HFFc6 (cell line): Measurements from ENCODE around the gene CXCR5. TPM values are rescaled to one million over a fixed set of nuclear protein-coding genes. Genes with fewer than 3 reads are reported as not detected.
A peak's percentile ranks its signal among the peaks of the same experiment; 100 is the strongest.

ENCODE experiments used
- DNase-seq: peaks from one replicate; pipeline ENCODE4 v3.0.0-alpha.2; 2018
- H3K27ac Mint-ChIP-seq: 2 replicates; pipeline ENCODE4 v1.8.0; 2020; ENCODE audit warnings: mild to moderate bottlenecking, mixed read lengths
- H3K27me3 Mint-ChIP-seq: 2 replicates; pipeline ENCODE4 v1.8.0; 2021; ENCODE audit warnings: mild to moderate bottlenecking, moderate library complexity, mixed read lengths; ENCODE audit not compliant: insufficient read depth
- H3K36me3 Mint-ChIP-seq: 2 replicates; pipeline ENCODE4 v1.8.0; 2021; ENCODE audit warnings: low read depth, mixed read lengths
- H3K4me1 Mint-ChIP-seq: 2 replicates; pipeline ENCODE4 v1.8.0; 2020; ENCODE audit warnings: low read depth, mixed read lengths
- H3K4me3 Mint-ChIP-seq: 2 replicates; pipeline ENCODE4 v1.8.0; 2020; ENCODE audit warnings: mild to moderate bottlenecking, moderate library complexity, mixed read lengths
- H3K9me3 Mint-ChIP-seq: 2 replicates; pipeline ENCODE4 v1.8.0; 2020; ENCODE audit warnings: mild to moderate bottlenecking, mixed read lengths
- CTCF ChIP-seq: fragments of 200-600 bp; sonication (generic); IDR thresholded peaks from 2 replicates; pipeline ENCODE4 v1.5.0; 2021; ENCODE audit warnings: antibody characterized with exemption, mild to moderate bottlenecking
- total RNA-seq, 6 experiments: library from RNA; stranded (reverse); fragmentation: NEBNext Ultra II Directional; extraction: Animal tissue kit (Norgen Biotek cat#: 25700); gene quantifications; 2 replicates in 1 of 6; 3 replicates in 5 of 6; pipeline ENCODE4 v1.2.3, GENCODE V29; 2021

CXCR5 gene
- total RNA-seq, 6 experiments from 2014 or later = 0.06 TPM; not detected in 5

GRCh38 chr11:118895093-118896039 lies 11.7 kb downstream of the CXCR5 start:
- Mint-ChIP-seq H3K36me3 (peaks cover 24% of the 10 kb centered on the region), H3K4me3 (no peak overlapping the region), H3K27me3 (peaks cover 24% of the 10 kb centered on the region)

GRCh38 chr11:118896472-118896913 lies 12.8 kb downstream of the CXCR5 start:
- 0 out of 2 replicates have a peak overlapping the region, but pooled peaks have one; percentile 53 for H3K27ac Mint-ChIP-seq
- no peak for DNase-seq
- H3K9me3 Mint-ChIP-seq = peaks cover 6% of the 10 kb centered on the region; the same call in 1 of the 2 replicates
- peaks cover 28% of the 10 kb centered on the region for H3K36me3 Mint-ChIP-seq
- H3K27me3 Mint-ChIP-seq = peaks cover 28% of the 10 kb centered on the region
- H3K4me1 Mint-ChIP-seq = no peaks in the 10 kb centered on the region
- no peak for TF ChIP-seq CTCF
- H3K4me3 Mint-ChIP-seq = no peak overlapping the region

More at GRCh38 chr11:118895093-118896039, 11.7 kb downstream of the CXCR5 start:
- peak overlapping the region; percentile 60 for H3K27ac Mint-ChIP-seq
- no peak for TF ChIP-seq CTCF
- H3K4me1 Mint-ChIP-seq = peaks cover 7% of the 10 kb centered on the region
- DNase-seq = no peak
- peaks cover 6% of the 10 kb centered on the region; the same call in 1 of the 2 replicates for H3K9me3 Mint-ChIP-seq

- Mint-ChIP-seq H3K27ac (peak overlapping the region; percentile 53; the same call in 1 of the 2 replicates), H3K4me1 (no peaks in the 10 kb centered on the region), H3K27me3 (peaks cover 28% of the 10 kb centered on the region), H3K9me3 (peaks cover 6% of the 10 kb centered on the region; the same call in 1 of the 2 replicates), H3K36me3 (peaks cover 28% of the 10 kb centered on the region), H3K4me3 (no peak overlapping the region)
- no peak for DNase-seq
- no peak for TF ChIP-seq CTCF
Observed at GRCh38 chr11:118896921-118897591, 13.4 kb downstream of the CXCR5 start.

GRCh38 chr11:118897721-118898310 lies 14.1 kb downstream of the CXCR5 start:
- Mint-ChIP-seq H3K4me1 (no peaks in the 10 kb centered on the region), H3K4me3 (no peak overlapping the region), H3K27me3 (peaks cover 25% of the 10 kb centered on the region), H3K9me3 (peaks cover 6% of the 10 kb centered on the region; the same call in 1 of the 2 replicates), H3K27ac (peak overlapping the region; percentile 53; the same call in 1 of the 2 replicates), H3K36me3 (peaks cover 28% of the 10 kb centered on the region)
- no peak for TF ChIP-seq CTCF
- no peak for DNase-seq
